GM18858 (cell line): Measurements from ENCODE around the gene GIPC2.
"Not testable (repeated sequence)": the region's sequence is repeated elsewhere in the genome, so short reads cannot be mapped to it uniquely, and the experiment has no call there.

ENCODE experiments used
- ATAC-seq: cut with Tn5 transposase; IDR thresholded peaks from one replicate; pipeline ENCODE4 v1.9.1; 2021; ENCODE audit not compliant: unreplicated experiment

The GIPC2 gene

GRCh38 chr1:78045926-78046778 lies at the start of gene GIPC2:
Gene GIPC2, plus strand, starts transcription at chr1:78045966. Its CDS starts 129 bp downstream, at chr1:78046095.
- no peak for ATAC-seq

DNA sequence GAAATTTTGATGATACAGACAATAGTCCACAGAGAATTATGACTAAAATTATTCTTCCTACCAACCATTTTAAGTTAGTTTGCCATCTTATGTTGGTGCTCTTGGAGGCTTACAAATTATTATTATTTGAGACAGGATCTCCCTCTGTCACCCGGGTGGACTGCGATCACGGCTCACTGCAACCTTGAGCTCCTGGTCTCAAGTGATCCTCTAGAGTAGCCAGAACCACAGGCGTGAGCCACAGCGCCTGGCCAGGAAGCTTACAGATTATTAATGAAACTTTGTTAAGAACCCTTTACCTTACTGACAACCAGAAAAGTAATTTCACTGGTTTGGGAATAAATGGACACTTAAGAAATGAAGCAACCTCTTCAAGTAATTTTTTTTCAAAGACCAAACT lies 49.0 kb upstream of the GIPC2 start:
- no peak for ATAC-seq

DNA sequence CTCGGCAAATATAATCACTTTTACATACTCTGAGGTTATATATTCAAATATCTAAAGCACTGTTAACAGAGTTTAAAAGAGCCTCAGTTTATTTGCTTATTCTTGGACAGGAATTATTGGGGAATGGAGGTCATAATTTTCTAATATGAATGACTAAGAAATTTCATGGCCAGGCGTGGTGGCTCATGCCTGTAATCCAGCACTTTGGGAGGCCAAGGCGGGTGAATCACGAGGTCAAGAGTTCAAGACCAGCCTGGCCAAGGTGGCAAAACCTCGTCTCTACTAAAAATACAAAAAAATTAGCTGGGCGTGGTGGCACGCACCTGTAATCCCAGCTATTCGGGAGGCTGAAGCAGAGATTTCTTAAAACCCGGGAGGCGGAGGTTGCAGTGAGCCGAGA lies 45.2 kb upstream of the GIPC2 start:
- not testable (repeated sequence) for ATAC-seq

DNA sequence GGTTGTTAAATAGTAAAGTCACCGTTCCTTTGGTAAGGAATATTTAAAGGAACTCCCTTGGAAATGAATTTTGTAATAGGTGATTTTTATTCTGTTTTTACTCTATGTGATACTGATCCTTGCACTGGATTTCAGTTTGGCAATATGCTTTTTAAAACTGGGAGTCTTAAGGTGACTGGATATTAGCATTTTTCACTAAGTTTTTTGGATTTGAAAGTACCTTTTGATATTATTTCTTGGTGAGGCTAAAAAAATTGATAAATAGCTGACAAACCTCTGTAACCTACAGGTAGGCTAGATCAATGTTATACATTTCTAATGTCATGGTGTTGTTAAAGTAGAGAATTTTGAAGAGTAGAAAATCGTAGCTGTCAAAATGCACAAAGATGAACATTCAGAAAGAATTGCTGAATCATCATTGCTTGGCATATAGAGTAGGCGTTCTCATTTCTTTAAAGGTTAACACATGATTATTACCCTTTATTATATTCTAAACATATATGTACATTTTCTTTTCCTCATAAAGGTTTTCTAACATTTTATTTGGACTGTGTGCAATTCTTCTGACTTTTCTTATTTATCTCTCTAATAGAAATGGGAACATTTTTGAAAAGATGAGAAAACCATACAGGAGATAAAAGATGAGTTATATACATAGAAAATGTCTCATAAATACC lies 42.6 kb upstream of the GIPC2 start:
- ATAC-seq: no peak

DNA sequence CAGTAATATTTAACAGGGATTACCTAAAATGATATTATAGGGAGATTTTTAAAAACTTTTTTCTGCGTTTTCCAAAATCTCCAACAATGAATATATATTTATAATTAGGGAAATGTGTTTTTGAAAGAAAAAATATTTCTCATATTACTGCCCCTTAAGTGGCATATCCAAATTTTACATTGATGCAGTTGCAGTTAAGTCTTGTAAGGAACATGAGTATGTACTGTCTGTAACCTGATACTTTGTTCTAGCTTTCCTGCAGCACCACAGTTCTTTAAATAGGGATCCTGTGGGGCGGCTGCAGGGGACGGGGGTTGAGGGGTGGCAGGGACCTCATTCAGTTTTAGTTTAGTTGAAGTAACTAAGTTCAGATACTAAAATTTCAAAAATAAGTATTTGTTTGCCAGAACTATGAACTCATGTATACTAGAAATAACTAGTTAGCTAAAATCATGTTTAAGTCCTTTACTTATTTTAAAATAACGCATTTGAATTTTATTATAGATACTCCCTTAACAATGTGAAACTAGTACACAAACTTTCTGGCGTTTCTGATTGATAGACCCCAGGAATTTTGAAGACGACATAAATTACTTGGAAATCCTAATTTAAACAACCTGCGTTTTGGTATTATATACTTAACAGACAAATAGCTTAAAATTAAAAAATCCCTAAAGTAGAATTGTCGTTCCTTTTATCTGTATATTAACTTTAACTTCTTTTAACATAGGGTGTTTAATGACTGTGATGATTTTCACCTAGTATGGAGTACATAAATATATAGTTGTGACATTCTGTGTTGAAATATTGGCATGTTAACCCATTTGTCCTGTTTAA lies 41.7 kb upstream of the GIPC2 start:
- peak; percentile 25 for ATAC-seq

GRCh38 chr1:78004719-78005447 lies 40.9 kb upstream of the GIPC2 start, which contains the start of gene DNAJB4:
Gene DNAJB4, plus strand, starts transcription at chr1:78004939. Its CDS starts 172 bp downstream, at chr1:78005111.
- ATAC-seq: peak; percentile 96

GRCh38 chr1:78005448-78005722 lies 40.4 kb upstream of the GIPC2 start:
- ATAC-seq: no peak

GRCh38 chr1:78005755-78006154 lies 40.0 kb upstream of the GIPC2 start:
- ATAC-seq: no peak

- no peak for ATAC-seq
Observed at GRCh38 chr1:78006521-78006920, 39.2 kb upstream of the GIPC2 start.

DNA sequence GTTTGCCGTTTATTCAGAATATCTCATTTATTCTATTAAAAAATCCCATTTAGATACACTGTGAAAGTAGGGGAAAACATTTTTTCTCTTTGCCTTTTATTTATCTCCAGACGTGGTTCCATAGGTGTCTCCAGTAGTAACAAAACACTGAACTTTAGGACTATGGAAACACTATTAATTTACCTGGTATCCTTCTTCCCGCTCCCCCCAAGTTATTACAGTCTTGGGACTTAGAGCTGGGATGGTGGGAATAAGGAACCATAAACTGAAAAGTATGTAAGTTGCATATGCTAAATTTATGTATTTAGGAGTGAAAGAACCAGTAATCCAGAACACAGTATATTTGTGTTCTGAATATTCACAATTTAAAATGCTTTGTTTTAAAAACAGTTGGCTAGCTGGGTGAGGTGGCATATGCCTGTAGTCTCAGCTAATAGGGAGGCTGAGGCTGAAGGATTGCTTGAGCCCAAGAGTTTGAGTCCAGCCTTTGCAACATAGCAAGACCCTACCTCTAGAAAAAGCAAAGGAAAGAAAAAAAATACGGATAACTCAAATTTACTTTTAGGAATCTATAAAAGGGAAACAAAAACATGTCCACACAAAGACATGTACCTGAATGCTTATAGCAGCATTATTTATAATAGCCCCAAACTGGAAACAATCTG lies 38.0 kb upstream of the GIPC2 start:
- no peak for ATAC-seq

DNA sequence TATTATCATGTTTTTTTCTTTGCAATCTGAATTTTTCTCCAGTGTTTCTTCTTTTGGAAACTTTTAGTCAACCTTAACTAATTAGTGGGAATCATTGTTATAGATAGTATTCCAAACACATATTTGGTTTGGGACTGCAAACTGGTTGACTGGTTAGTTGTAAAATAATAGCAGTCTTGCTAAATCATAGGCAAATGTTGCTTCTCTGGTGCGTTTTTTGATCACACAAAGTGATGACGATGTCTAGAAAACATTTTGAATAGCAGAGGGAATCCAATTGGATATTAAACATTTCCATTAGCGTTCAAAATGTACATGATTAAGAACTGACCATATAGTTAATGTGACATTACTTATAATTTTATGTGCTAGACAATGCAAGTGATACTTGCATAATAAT lies 36.5 kb upstream of the GIPC2 start:
- no peak for ATAC-seq

DNA sequence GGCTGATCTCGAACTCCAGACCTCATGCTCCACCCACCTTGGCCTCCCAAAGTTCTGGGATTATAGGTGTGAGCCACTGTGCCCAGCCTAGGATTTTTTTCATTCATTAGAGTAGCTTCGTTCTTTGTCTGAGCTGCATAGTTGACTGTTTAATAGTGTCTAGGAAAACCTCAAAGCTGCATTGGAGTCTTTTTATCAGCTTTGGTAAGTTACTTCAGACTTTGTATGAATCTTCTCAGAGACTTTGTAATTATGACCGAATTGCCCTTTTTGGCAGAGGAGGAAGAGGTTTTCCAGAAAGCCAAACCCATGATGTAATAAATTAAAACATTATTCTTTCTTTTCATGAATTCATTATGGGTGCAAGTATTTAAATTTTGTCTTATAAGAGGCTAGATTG lies 35.9 kb upstream of the GIPC2 start:
- no peak for ATAC-seq

- no peak for ATAC-seq
Observed at GRCh38 chr1:78011050-78011449, 34.7 kb upstream of the GIPC2 start.

DNA sequence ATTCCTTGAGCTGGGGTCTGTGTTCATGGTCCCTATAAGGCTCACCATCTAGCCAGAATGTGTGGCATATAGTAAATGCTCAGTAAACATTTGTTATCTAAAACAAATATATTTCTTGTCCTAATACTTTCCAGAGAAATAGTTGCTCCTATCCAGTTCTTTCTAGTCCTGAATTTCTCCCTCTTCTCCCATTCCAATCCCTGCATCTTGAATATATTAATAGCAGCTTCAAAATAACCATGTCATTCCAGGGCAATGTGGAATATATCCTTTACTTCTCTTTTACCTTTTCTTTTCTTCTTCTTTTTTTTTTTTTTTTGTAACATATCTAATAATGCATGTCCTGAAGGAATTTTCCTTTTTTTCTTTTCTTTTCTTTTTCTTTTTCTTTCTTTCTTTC lies 30.6 kb upstream of the GIPC2 start:
- ATAC-seq: no peak

- no peak for ATAC-seq
Observed at GRCh38 chr1:78019024-78019423, 26.7 kb upstream of the GIPC2 start.

DNA sequence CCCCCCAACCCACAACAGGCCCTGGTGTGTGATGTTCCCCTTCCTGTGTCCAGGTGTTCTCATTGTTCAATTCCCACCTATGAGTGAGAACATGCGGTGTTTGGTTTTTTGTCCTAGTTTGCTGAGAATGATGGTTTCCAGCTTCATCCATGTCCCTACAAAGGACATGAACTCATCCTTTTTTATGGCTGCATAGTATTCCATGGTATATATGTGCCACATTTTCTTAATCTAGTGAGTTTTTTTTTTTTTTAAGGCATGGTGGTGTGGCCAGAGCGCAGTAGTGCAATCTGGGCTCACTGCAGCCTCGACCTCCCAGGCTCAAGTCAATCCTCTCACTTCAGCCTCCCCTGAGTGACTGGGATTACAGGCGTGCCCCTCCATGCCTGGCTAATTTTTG lies 24.6 kb upstream of the GIPC2 start:
- not testable (repeated sequence) for ATAC-seq

DNA sequence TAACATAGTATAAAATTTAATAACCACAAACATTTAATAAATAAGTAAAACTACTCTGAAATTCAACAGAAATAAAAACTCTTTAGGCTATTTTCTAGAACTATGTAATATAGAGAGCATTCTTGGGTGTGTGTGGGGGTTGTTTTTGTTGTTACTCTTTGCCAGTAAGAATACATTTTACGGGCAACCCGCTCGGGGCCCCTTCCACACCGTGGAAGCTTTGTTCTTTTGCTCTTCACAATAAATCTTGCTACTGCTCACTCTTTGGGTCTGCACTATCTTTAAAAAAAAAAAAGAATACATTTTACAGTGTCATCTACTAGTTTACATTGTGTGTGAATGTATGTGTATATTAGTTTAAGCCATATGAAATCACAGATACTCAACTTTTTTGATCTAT lies 16.0 kb upstream of the GIPC2 start:
- no peak for ATAC-seq

- ATAC-seq: no peak
Observed at GRCh38 chr1:78032996-78033796, 12.6 kb upstream of the GIPC2 start.

GRCh38 chr1:78033797-78034172 lies 12.0 kb upstream of the GIPC2 start:
- ATAC-seq: no peak

DNA sequence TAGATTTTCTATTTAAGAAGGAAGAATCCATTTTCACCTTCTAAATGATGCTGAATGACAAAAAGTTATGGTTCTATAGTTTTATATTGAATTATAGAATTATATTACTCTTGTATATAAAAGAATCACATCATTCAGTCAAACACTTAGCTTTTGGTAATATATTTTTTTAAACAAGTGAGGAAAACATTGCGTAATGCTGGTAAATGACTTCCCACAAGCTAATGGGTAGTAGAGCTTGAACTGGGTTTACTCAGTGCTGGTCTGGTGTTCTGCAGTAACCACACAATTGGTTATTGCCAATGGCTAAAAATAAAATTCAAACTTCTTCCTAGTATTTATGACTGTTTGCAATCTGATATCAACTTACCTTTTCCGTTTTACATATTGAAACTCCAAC lies 10.6 kb upstream of the GIPC2 start:
- no peak for ATAC-seq
